ENCODE measurements around the gene HMGN3.
"Not testable (repeated sequence)": the region's sequence is repeated elsewhere in the genome, so short reads cannot be mapped to it uniquely, and the experiment has no call there.

HMGN3 gene

DNA sequence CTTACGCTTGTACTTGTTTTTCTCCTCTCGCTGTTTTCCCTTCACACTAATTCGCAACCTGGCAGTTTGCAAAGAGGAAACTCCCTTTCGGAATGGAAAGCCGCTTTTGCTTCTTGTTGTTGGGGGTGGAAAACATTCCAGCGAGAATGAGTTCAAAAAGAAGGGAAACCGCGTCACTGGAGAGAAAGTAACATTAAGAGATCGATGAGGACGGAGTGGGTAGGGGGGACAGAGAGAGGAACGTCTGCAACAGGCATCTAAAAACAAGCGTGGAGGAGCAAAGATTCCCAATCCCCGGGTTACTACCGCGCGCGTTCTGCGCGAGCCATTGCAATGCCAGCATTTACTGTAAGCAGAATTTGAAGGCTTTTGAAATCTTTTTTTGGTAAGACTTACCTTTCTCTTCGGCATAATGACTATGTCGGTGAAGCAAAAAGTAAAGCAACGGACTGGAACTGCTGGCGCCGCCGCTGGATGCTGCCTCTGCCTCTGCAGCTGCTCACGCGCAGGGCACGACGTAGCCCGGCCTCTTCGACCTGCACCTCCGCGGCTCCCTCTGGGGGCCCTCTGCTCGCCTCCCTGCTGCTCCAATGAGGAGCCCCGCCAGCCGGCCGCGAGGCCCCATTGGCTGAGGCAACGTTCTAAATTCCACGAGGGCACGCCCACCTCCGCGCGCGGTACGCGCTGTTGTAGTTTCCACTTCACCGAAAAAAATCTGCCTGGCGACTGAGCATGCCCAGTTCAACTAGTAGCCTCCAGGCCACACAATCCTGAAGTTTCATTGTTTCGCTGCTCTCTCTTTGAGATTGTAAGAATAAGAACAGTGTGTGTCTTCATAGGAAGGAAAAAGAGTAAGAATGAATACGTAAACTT is at the start of gene HMGN3:
TSS of gene HMGN3 (minus strand) at position 533 of the 873 bp plus-strand sequence.
- DNase-seq (ENCODE audit: low read depth) = peak; percentile 94

DNA sequence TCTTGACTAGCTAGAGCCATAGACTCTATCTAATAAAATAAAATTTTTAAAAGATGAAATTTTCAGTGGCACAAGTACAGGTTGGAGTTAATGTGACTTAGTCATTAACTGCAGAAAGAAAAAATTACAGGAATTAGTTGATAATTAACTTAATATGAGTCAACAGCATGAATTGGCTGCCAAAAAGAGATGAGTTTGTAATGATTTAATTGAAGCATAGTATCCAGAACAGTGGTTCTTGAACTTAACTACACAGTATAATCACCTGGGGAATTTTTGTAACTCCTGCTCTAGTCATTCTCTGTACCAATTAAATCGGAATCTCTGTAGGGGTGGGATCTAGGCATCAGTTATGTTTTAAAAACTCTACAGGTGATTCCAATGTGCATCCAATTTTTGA is 46.3 kb upstream of the HMGN3 start:
- no peak for DNase-seq (ENCODE audit: low read depth)

DNA sequence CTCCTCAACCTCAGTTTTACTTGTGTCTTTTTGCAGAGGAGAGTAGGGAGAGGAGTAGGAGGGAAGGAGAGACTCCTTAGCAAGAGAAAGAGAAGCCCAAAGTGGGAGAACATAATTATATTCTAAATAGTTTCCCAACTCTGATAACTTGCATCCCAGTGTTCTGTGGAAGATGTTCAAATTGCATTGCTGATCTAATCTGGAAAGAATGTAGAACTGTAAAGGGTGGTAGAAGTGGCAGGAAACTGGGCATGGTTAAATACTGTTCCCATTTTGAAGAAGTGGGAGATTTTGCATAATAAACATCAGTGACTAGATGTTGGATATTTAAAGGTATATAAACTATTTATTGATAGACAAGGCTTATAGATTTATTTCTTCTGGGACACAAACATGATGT is 42.6 kb upstream of the HMGN3 start:
- DNase-seq (ENCODE audit: low read depth) = peak; percentile 50

DNA sequence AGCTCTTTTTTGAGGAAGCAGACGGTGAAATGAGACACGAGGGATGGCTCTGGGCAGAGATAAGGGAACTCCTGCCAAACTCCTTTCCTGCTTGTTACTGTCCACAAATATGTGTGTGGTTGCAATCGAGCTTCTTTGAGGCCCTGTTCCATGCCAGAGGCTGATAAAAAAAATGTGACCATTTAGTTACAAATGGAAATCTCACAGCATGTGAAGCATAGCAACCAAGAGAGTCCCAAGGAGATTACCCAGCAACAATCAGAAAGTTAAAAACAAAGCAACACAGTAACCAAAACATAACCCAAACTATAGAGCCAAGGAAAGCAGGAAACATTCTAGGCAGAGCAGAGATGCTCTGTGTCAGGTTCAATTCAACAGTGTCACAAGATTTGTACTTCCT is 35.4 kb upstream of the HMGN3 start:
- DNase-seq (ENCODE audit: low read depth) = peak; percentile 81

DNA sequence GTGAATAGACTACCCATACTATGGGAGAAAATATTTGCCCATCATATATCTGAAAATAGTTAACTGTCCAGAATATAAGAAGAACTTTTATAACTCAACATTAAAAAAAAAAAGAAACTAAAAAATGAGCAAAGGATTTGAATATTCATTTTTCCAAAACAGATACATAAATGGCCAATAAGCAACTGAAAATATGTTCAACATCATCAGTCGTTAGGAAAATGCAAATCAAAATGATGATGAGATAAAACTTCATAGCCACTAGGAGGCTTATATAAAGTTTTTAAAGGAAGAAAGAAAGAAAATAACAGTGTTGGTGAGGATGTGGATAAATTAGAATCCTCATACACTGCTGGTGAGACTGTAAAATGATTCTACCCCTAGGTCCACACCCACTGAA is 32.6 kb upstream of the HMGN3 start:
- no peak for DNase-seq (ENCODE audit: low read depth)

DNA sequence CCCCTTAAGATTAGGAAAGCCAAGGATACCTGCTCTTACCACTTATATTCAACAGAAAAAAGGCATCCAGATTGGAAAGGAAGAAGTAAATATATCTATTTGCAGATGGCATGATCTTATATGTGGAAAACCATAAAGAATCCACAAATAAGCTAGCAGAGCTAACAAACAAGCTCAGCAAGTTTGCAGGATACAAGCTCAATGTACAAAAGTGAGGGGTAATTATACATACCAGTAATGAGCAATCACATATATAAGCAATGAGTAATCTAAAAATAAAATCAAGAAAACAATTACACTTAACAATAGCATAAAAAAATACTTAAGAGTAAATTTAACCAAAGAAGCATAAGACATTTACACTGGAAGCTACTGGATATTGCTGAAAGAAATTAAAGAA is 31.6 kb upstream of the HMGN3 start:
- no peak for DNase-seq (ENCODE audit: low read depth)

DNA sequence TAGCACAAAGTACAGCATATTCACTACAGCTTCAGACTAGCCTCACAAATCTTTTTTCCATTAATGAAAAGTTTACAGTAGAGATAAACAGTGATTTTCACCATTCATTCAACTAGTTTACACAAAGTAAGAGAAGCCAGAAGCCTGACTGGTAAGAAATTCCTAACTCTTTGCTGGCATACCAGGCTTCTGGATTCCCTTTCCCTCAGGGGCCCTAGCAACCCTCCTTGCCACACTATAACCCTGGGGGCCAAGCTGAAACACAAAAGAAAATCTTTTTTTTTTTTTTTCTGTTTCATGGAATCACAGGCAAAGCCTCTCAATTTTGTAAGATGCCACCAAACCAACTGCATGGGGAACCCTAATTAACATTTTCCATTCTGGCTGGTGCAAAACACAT is 28.9 kb upstream of the HMGN3 start:
- DNase-seq (ENCODE audit: low read depth) = no peak

DNA sequence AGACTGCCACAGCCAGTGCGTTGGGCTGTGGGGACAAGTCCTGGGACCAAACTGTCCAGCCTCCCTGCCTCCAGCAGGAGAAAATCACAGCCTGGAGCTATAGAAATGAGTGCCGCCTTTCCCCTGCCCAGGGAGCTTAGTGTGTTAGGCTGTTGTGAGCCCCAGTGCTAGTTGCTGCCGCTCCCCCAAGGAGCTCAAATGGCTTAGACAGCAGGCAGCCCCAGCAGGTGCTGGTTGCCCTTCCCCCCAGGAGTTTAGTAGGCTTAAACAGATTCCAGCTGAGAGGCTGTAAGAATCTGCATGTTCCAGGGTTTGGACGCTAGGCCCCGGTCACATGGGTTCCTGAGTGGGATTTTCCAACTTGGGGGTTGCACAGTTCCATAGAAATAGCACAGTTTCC is 27.2 kb upstream of the HMGN3 start:
- no peak for DNase-seq (ENCODE audit: low read depth)

DNA sequence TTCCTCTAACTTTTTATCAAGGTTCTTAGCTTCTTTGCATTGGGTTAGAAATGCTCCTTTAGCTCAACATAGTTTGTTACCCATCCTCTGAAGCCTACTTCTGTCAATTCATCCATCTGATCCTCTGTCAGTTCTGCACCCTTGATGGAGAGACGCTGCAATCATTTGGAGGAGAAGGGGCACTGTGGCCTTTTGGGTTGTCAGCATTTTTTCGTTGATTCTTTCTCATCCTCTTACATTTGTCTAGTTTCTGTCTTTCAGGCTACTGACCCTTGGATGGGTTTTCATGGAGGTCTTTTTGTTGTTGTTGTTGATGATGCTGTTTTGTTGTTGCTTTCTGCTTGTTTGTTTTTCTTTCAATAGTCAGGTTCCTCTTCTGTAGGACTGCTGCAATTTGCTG is 26.3 kb upstream of the HMGN3 start:
- no peak for DNase-seq (ENCODE audit: low read depth)

DNA sequence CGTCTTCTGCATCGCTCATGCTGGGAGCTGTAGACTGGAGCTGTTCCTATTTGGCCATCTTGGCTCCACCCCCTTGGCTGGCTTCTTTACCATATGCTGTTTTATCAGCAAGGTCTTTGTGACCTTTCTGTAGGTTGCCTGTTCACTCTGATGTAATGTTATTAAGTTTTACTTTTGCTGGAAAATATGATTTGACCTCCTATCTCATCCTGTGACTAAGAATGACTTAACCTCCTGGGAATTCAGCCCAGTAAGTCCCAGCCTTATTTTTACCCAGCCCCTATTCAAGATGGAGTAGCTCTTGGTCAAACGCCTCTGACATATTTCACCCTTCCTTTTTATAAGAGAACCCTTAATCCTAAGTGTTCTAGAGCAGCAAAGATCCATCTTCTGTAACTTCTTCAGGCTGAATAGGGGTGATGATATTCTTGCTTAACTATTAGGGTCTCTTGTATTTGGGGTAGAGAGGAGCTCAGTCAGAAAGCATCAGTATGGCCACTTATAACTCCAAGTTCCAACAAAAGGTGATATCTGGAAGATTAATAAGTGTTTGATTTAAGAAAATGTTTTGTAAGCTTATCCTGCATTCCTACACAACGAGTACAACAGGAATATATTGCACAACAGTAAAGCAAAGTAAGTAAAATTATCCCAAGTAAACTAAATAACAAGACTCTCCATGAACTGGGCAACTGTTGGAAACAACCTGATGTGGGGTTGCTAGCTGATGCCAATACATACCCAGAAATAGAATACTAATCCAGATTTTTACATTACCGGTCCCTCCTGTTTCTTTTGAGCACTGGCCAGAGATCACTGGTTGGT is 23.1 kb upstream of the HMGN3 start:
- peak; percentile 30 for DNase-seq (ENCODE audit: low read depth)

DNA sequence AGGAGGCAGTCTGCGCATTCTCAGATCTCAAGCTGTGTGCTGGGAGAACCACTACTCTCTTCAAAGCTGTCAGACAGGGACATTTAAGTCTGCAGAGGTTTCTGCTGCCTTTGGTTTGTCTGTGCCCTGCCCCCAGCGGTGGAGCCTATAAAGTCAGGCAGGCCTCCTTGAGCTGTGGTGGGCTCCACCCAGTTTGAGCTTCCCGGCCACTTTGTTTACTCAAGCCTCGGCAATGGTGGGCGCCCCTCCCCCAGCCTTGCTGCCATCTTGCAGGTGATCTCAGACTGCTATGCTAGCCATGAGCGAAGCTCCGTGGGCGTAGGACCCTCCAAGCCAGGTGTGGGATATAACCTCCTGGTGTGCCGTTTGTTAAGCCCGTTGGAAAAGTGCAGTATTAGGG is 22.3 kb upstream of the HMGN3 start:
- DNase-seq (ENCODE audit: low read depth) = not testable (repeated sequence)

DNA sequence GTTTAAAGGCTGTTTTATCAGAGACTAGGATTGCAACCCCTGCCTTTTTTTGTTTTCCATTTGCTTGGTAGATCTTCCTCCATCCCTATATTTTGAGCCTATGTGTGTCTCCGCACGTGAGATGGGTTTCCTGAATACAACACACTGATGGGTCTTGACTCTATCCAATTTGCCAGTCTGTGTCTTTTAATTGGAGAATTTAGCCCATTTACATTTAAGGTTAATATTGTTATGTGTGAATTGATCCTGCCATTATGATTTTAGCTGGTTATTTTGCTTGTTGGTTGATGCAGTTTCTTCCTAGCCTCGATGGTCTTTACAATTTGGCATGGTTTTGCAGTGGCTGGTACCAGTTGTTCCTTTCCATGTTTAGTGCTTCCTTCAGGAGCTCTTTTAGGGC is 20.6 kb upstream of the HMGN3 start:
- not testable (repeated sequence) for DNase-seq (ENCODE audit: low read depth)

DNA sequence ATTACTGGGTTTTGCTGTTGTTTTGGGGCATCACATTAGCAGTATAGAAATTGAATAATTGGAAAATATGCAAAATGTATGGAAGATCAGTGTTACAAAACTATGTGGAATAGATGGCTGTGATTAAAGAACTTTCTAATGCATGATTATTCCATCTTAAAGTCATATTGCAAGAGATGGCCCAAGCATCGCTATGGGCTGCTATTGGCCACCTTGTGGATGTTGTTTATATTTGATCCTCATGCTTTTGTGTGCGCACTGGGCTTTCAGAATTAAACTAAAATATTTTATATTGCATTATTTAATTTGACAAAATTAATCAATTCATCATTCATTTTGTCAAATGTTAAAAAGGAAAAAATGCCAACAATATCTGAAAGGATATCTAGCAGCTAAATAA is 16.1 kb upstream of the HMGN3 start:
- no peak for DNase-seq (ENCODE audit: low read depth)

DNA sequence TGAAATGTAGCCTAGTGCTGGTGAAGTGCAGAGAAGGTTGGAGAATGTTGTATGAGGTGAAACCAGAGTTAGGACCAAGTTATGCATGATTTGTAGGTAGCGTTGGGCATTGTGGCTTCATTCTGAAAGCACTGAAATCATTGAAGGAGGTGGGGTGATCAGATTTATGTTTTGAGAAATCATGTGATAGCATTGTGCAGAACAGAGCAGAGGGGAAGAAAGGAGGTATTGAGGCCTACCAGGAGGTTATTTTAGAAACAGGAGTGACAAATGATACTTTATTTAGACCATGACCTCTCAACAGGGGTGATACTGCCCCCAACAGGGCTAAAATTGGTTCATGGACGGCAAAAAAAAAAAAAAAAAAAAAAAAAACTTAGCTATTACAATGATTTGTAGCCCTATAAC is 15.6 kb upstream of the HMGN3 start:
- DNase-seq (ENCODE audit: low read depth) = peak; percentile 8

DNA sequence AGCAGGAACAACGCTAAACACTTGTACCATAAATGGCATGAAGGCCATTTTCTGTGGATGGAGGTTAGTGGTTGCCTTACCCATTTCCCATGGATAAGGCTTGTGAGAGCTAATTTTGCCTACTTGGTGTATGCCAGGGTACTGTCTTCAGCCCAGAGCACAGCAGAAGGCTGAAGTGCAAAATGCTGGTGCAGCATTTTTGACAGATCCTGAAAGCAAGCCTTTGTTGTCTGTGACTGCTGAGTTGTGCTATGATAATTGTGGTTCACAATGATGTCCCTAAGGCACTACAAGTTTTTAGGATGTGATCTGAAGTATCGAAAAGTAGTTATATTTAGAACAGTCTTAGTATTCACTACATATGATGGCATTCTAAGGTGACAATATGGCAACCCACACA is 14.7 kb upstream of the HMGN3 start:
- DNase-seq (ENCODE audit: low read depth) = no peak

DNA sequence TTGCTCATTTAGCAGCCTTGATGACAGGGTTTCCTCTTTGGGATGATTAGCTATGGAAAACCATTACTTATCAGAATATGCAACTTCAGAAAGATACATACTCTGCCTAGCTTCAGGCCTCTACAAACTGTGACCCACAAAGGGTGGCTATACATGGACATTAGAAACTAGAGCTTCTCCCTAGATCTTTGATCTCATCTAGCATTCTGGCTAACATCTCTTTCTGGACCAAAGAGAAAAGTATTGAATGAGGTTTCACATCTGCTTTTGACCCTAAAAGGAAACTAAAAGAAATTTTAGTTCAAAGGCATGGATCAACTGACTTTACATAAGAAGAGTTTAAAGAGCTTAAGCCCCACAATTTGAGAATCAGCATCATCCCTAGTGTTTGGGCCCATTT is 12.4 kb upstream of the HMGN3 start:
- DNase-seq (ENCODE audit: low read depth) = no peak

DNA sequence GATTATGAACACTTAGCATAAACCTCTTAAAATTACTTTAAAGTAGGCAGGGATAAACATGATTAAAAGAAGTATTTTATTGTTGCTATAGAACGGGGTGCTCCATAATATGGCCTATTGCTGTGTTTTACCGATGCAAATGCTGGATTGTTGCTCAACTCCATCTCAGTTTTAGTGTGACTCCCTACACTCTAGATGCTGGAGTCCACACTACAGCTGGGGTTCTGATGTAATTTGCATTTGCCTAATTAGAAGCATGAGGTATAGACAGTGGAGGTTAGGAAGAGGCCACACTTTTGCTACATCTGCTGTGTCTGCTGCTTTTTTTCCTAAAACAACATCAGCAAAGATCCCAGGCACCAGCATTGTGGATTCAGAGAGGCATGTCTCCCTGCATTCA is 6.7 kb upstream of the HMGN3 start:
- DNase-seq (ENCODE audit: low read depth) = no peak

DNA sequence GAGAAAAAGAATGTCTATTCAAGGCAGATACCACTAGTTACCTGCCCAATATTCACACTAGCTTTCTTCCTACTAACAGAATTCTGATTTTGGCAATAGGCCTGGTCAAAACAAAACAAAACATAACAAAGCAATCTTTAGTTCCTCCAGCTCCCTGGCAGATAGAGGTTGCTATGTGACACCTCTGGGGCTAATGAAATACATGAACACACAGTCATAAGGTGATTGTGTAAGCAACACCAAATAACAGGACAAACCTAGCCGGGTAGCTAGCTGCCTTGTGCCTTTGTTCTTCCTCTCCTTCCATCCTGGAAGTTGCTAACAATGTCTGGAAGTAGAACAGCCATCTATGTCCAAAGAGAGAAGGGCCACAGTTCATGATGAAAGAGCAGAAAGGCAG is 6.0 kb upstream of the HMGN3 start:
- DNase-seq (ENCODE audit: low read depth) = no peak

DNA sequence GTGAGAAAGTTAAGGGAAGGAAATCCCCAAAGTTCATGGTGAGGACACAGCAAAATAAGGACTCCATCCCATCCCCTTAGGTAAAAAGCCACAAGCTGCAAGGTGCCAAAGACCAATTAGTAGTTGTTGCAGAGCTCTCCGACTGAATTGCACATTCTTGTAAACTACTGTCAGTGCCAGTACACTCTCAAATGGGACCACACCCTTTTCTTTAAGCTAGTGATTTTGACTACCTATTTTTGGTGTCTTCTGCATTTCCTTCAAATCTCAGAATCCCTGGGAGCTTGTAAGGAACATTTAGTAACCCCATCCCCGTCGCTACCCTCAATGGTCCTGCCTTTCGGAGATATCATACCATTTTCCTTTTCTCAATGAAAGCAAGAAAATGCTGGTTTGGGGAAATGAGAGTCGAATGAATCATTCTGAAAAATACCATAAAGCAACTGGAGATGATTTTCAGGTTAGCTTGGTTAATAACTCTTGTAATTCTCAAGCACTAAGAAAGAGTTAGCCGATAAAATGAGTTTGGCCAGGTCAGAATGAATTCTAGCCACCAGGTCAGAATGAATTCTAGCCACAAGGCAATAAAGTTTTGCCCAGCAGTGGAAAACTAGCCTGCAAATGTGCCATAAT is 5.2 kb upstream of the HMGN3 start:
- no peak for DNase-seq (ENCODE audit: low read depth)

DNA sequence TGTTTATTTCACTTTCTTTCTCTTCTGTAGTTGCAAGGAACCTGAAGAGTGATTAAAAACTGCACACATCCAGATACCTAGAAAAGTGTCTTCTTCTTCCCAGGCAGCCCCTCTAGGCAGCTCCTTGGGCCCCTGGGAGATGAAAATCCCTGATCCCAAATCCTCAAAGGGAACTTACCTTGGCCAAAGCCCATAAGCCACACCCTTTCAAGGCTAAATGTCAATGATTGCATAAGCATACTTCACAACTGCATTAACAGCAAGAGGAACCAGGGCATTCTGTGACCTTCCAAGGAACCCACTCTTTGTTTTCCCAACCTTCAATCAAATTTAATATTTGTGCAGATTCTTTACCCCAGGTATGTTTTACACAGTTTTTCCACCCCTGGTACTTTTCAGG is 4.4 kb upstream of the HMGN3 start:
- DNase-seq (ENCODE audit: low read depth) = no peak

DNA sequence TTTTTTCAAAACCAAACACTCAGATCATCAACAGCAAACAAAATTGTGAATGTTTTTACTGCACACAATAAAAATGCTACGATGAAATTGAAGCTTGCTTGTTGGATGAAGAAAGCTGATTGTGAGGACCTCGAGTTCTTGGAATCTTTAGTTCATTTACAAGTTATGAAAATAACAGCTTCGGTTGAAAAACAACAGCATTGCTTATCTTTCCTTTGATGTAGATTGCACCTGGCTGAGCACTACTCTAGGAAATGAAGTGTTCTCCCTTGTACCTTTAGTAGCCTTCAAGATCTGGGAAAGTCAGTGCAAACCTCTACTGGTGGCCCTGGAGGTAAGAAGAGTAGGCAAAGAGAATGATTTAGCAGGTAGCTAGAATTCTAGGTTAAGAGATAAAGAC is 2.2 kb upstream of the HMGN3 start:
- DNase-seq (ENCODE audit: low read depth) = no peak

DNA sequence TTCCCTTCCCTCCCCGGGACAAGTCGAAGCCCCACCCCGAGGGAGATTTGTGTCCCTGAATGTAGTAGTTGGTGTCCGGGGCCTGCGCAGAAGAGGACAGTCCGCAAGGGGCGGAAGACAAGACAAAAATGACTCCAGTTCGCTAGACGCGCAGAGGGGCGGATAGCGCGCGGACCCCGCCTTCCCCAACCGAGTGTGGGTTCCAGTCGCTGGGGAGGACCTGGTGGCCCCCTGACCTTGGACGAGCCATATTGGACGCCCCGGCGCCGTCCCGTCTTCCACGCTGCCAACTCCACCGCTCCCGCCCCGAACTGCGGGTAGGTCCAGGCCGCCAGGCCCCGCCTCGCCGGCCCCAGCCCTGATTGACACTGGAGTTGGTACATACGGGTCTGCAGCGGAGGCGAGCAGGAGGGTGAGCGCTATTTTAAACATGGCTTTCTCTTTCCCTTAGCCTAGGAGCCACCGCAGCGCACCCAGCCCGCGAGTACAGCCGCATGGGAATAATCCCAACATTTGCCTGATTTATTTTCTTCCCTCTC is 802 bp downstream of the HMGN3 start:
- DNase-seq (ENCODE audit: low read depth) = peak; percentile 89

Data from EH (cell line).